Measurements from ENCODE around the gene DLGAP4.

The DLGAP4 gene

DNA sequence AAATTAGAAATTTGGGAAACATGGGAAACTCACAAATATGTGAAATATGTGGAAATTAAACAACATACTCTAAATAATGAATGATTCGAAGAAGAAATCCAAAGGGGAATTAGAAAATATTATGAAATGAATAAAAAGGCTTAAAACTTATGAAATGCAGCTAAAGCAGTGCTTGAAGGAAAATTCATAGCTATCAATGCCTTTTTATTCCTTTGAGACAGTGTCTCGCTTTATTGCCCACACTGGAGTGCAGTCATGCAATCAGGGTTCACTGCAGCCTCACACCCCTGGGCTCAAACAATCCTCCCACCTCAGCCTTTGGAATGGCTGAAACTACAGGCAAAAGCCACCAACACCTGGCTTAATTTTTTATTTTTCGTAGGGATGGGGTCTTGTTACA is 259.4 kb downstream of the DLGAP4 start:
- no peak for DNase-seq (ENCODE audit: low spot score)
- TF ChIP-seq, protein P1, sequence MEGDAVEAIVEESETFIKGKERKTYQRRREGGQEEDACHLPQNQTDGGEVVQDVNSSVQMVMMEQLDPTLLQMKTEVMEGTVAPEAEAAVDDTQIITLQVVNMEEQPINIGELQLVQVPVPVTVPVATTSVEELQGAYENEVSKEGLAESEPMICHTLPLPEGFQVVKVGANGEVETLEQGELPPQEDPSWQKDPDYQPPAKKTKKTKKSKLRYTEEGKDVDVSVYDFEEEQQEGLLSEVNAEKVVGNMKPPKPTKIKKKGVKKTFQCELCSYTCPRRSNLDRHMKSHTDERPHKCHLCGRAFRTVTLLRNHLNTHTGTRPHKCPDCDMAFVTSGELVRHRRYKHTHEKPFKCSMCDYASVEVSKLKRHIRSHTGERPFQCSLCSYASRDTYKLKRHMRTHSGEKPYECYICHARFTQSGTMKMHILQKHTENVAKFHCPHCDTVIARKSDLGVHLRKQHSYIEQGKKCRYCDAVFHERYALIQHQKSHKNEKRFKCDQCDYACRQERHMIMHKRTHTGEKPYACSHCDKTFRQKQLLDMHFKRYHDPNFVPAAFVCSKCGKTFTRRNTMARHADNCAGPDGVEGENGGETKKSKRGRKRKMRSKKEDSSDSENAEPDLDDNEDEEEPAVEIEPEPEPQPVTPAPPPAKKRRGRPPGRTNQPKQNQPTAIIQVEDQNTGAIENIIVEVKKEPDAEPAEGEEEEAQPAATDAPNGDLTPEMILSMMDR (IDR thresholded peaks at IDR 0.05; ENCODE audit: extremely low read depth, missing control alignments) = no peak

DNA sequence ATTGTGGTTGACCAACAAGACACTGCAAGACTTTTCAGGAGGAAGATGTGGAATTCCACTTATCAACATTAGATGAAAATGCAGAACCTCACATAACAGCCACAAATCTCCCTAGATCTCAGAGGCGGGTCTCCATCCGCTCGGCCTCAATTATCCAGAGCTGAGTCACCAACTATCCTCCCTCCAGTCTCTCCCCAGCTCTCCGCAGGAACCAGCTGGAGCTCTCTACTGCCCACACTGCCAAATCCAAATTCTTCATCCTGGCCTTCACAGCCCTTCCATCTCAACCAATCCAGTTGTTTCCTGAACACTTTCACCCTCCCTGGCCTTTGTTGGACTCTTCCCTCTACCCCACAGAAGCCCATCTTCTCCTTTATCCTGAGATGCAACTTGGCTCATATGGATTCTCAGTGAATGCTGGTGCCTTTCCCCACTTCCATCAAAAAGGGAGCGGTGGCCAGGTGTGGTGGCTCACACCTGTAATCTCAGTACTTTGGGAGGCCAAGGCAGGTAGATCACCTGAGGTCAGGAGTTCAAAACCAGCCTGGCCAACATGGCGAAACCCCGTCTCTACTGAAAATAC is 263.8 kb downstream of the DLGAP4 start:
- TF ChIP-seq, protein P1 (IDR thresholded peaks at IDR 0.05; ENCODE audit: extremely low read depth, missing control alignments) = no peak
- no peak for DNase-seq (ENCODE audit: low spot score)

DNA sequence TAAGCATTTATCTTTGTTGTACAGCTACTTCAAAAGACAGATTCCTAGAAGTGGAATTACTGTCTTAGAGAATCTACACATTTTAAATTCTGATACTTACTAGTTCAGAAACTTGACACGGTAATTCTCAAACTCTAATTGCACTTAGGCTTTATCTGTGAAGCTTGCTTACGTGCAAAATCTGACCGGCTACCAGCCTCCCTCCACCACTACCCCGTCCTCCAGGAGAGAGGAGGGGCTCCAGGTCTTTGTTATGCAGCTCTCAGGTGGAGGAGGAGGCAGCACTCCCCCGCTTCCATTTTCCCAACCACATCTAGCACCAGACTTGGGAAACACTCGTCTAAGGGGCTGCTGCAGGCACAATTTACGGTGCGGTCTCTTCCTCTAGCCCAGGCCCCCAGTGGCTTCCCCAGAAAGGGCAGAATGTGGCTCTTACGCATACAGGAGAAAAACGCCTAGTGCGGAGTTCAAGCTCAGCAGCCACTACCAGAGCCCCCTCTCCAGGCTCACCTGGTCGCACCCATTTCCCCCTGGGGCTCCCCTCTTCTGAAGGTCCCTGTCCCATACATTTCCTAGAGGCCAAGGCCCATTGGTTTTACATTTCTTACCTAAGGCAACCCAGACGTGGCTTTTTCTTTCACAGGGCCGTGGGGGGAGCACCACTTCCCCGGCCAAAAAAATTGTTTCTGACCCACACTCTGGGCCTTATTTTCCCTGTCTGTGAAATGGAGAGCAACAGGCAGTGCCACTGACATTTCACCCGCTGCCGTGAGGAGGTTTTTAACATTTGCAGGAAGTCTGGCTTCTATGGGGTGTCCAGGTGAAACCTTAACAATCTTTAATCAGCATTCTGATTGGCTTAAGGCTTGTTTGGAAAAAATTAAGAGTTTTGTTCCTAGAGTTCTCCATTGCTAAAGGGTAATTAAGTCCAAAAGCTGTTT is 265.7 kb downstream of the DLGAP4 start:
- TF ChIP-seq, protein P1 (IDR thresholded peaks at IDR 0.05; ENCODE audit: extremely low read depth, missing control alignments) = no peak
- no peak for DNase-seq (ENCODE audit: low spot score)

DNA sequence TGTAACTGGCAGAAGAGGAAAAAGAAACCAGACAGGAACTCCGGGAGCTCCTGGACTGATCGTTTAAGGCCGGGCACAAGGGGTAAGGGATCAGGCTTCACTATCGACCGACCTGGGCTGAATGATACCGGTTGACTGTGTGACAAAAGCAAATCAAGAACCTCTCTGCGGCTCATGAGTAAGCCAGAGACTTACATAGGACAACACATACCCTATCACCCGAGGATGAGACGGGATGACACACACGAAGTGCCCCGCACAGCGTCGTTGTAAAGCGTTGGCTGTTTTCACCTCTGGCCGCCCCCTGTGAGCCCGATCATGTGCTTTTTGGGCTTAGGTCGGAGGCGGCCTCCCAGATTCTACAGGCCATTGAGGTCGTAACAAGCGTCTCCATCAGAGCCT is 266.6 kb downstream of the DLGAP4 start:
- TF ChIP-seq, protein P1 (IDR thresholded peaks at IDR 0.05; ENCODE audit: extremely low read depth, missing control alignments) = no peak
- DNase-seq (ENCODE audit: low spot score) = peak; percentile 66

DNA sequence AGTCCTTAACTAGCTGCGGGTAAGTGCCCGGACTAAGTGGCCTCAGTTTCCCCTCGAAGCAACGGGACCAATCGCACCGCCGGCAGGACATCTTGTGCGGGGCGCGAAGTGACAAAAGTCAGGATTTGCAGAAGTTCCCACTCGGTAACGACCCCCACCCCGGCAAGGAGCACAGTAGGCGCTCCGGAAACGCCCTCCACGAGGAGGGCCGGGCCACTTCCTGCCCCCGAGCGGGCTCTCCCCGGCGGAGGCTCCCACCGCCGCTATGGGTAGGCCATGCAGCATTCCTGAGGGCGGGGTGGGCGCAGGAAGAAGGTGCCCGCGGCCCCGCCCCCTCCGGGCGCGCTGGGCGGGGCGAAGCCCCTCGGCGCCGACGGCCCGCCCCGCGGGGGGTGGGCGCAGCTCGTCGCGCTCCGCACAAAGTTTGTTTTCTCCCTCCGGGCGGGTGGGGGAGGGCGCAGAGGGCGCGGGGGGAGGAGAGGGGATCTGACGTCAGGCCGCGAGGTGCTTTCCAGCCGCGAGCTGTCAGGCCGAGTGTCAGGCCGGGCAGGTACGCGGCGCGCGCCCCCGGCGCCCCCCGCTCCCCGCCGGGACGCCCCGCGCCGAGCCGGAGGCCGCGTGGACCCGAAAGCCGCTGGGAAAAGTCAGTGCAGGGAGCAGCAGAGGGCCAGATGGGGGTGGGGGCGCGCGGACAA is 267.1 kb downstream of the DLGAP4 start, which contains the start of gene TGIF2:
Gene TGIF2 (plus strand): TSS at position 495 of the 695 bp plus-strand sequence. CDS start 5,178 bp downstream, outside the sequence.
- TF ChIP-seq, protein P1 (IDR thresholded peaks at IDR 0.05; ENCODE audit: extremely low read depth, missing control alignments) = no peak
- peak; percentile 100 for DNase-seq (ENCODE audit: low spot score)

DNA sequence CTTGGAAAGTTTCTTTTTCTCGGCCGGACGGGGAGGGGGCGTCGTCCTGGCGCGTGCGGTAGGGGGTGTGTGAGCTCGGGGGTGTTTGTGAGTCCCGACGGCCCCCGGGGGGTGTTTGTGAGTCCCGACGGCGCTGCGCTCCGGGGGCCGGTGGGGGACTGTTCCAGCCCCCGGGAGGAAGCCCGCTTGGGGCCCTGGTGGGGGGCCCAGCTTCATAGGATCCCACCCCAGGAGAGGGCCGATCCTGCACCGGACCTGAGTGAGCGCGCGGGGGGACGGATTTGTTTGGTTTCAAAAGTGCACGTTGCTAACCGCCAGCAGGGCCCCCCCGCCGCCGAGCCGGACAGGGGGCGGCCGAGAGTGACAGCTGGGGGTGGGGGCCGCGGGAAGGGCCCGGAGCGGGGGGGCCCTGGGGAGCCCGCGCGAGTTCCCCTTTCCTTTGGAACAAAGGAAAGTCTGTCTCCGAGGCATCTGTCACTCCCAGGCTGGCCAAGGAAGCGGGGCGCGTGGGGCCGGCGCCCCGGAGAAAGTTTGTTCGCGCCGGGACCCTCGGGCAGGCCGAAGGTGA is 267.7 kb downstream of the DLGAP4 start:
- peak; percentile 79 for DNase-seq (ENCODE audit: low spot score)
- TF ChIP-seq, protein P1 (IDR thresholded peaks at IDR 0.05; ENCODE audit: extremely low read depth, missing control alignments) = no peak
